Measurements from ENCODE around the gene CLPSL2. TPM values are rescaled to one million over a fixed set of nuclear protein-coding genes. Genes with fewer than 3 reads are reported as not detected.

Gene CLPSL2
- total RNA-seq, 5 donors from 2014 or later (not counting 1 experiment from before 2014, with no cell fraction given) = not detected

DNA sequence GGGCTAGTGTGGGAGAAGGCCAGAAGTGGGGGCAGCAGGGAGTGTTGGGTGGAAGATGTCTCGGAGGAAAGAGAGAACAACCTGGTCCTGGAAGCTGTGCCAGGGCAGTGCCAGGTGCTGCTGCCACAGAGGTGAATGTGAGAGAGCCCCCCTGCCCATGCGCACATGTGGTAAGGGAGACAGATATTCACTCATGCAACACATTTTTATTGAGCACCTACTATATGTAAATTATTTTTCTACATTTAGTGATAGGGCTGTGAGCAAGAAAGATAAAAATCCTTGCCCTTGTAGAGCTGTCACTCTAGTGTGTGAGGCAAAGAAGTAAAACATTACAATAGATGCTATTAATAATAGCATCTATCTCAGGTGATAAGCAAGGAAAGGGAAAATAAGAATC, 4.9 kb downstream of the CLPSL2 start:
- no peak overlapping the region for H3K4me3 ChIP-seq (ENCODE audit: control insufficient read depth in 1 of 2, extremely low read depth in 1 of 2, low read length in 1 of 2)
- POLR2A ChIA-PET = no interaction called here
- Mint-ChIP-seq H3K4me3 (no peak overlapping the region), H3K27me3 (peaks cover 29 to 35% of the 10 kb centered on the region in 2 donors), H3K4me1 (peaks cover 5 to 9% (median 5%) of the 10 kb centered on the region in 3 donors), H3K9me3 (no peaks in the 10 kb centered on the region), H3K36me3 (no peaks in the 10 kb centered on the region), H3K27ac (no peak overlapping the region)
- no peaks in the 10 kb centered on the region for H3K9me3 ChIP-seq
- CTCF ChIA-PET = no interaction called here
- ATAC-seq (replicated peaks in 1 of 4) (no peak), DNase-seq (no peak)
- no peaks in the 10 kb centered on the region for H3K36me3 ChIP-seq (ENCODE audit: control insufficient read depth in 2 of 2, extremely low read depth in 1 of 2, insufficient read depth in 1 of 2, low read length in 1 of 2)
- WGBS (ENCODE audit: insufficient coverage) = no CpG with 5 or more reads among the region's 2 CpGs
- H3K4me1 ChIP-seq (ENCODE audit: control insufficient read depth in 1 of 2, extremely low read depth in 1 of 2, insufficient read depth in 2 of 2, low read length in 2 of 2) = peaks cover 0 to 6% of the 10 kb centered on the region in 2 experiments
- no peak overlapping the region for H3K27ac ChIP-seq (ENCODE audit: low read length)
- H3K27me3 ChIP-seq (replicated peaks in 1 of 2; ENCODE audit: control insufficient read depth in 2 of 2, extremely low read depth in 1 of 2, insufficient read depth in 2 of 2, low read length in 1 of 2) = peaks cover 0 to 39% of the 10 kb centered on the region in 2 experiments

DNA sequence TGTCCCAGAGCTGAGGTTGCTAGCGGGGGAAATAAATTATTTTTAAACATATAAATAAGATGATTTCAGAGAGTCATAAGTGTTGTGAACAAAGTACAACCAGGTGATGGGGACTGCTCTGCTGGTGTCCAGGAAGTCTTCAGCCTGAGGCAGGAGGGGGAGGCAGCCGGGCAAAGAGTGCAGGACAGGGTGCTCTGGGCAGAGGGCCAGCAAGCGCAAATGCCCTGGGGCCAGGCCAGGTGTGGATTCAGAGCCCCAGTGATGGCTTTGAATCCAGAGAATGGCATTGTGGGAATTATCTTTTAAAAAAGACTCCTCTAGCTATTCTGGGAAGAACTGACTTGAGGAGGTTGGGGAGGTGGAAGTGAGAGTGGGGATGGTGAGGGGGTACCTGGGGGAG, 6.0 kb downstream of the CLPSL2 start:
- no peaks in the 10 kb centered on the region for H3K36me3 Mint-ChIP-seq
- WGBS (ENCODE audit: insufficient coverage) = 83% methylated on average over 1 of the region's 3 CpGs
- H3K27ac Mint-ChIP-seq = no peak overlapping the region
- H3K27me3 Mint-ChIP-seq = peaks cover 29 to 40% of the 10 kb centered on the region in 2 donors
- POLR2A ChIA-PET = no interaction called here
- peaks cover 2 to 4% (median 4%) of the 10 kb centered on the region in 3 donors for H3K4me1 Mint-ChIP-seq
- no peaks in the 10 kb centered on the region for H3K9me3 ChIP-seq
- no peak overlapping the region for H3K4me3 Mint-ChIP-seq
- no peaks in the 10 kb centered on the region for H3K9me3 Mint-ChIP-seq
- H3K27me3 ChIP-seq (replicated peaks in 1 of 2; ENCODE audit: control insufficient read depth in 2 of 2, extremely low read depth in 1 of 2, insufficient read depth in 2 of 2, low read length in 1 of 2) = peaks cover 0 to 41% of the 10 kb centered on the region in 2 experiments
- no peak overlapping the region for H3K27ac ChIP-seq (ENCODE audit: low read length)
- no peaks in the 10 kb centered on the region for H3K36me3 ChIP-seq (ENCODE audit: control insufficient read depth in 2 of 2, extremely low read depth in 1 of 2, insufficient read depth in 1 of 2, low read length in 1 of 2)
- DNase-seq (no peak), ATAC-seq (replicated peaks in 1 of 4) (no peak)
- CTCF ChIA-PET = no interaction called here
- H3K4me1 ChIP-seq (ENCODE audit: control insufficient read depth in 1 of 2, extremely low read depth in 1 of 2, insufficient read depth in 2 of 2, low read length in 2 of 2) = no peaks in the 10 kb centered on the region
- no peak overlapping the region for H3K4me3 ChIP-seq (ENCODE audit: control insufficient read depth in 1 of 2, extremely low read depth in 1 of 2, low read length in 1 of 2)

DNA sequence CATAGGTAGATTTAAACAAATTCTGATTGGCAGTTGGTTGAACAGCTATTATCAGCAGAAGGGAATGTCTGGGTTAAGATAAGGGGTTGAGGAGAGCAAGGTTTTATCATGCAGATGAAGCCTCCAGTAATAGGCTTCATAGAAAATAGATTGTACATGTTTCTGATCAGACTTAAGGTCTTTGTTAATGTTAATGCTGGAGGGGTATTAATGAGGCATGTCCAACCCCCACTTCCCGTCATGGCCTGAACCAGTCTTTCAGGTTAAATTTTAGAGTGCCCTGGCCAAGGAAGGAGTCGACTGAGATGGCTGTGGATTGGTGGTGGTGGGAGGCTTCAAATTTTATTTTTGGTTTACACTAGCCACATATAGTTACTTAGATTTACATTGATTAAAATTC, 7.8 kb downstream of the CLPSL2 start:
- DNase-seq (no peak), ATAC-seq (replicated peaks in 1 of 4) (no peak)
- Mint-ChIP-seq H3K9me3 (no peaks in the 10 kb centered on the region), H3K4me3 (no peak overlapping the region), H3K4me1 (no peaks in the 10 kb centered on the region), H3K27ac (no peak overlapping the region), H3K27me3 (peaks cover 31 to 50% of the 10 kb centered on the region in 2 donors), H3K36me3 (no peaks in the 10 kb centered on the region)
- H3K36me3 ChIP-seq (ENCODE audit: control insufficient read depth in 2 of 2, extremely low read depth in 1 of 2, insufficient read depth in 1 of 2, low read length in 1 of 2) = no peaks in the 10 kb centered on the region
- no peak overlapping the region for H3K4me3 ChIP-seq (ENCODE audit: control insufficient read depth in 1 of 2, extremely low read depth in 1 of 2, low read length in 1 of 2)
- CTCF ChIA-PET = no interaction called here
- POLR2A ChIA-PET = no interaction called here
- H3K27me3 ChIP-seq (replicated peaks in 1 of 2; ENCODE audit: control insufficient read depth in 2 of 2, extremely low read depth in 1 of 2, insufficient read depth in 2 of 2, low read length in 1 of 2) = peaks cover 0 to 33% of the 10 kb centered on the region in 2 experiments
- WGBS (ENCODE audit: insufficient coverage) = no CpG with 5 or more reads among the region's 2 CpGs
- H3K9me3 ChIP-seq = no peaks in the 10 kb centered on the region
- H3K27ac ChIP-seq (ENCODE audit: low read length) = no peak overlapping the region
- H3K4me1 ChIP-seq (ENCODE audit: control insufficient read depth in 1 of 2, extremely low read depth in 1 of 2, insufficient read depth in 2 of 2, low read length in 2 of 2) = no peaks in the 10 kb centered on the region

DNA sequence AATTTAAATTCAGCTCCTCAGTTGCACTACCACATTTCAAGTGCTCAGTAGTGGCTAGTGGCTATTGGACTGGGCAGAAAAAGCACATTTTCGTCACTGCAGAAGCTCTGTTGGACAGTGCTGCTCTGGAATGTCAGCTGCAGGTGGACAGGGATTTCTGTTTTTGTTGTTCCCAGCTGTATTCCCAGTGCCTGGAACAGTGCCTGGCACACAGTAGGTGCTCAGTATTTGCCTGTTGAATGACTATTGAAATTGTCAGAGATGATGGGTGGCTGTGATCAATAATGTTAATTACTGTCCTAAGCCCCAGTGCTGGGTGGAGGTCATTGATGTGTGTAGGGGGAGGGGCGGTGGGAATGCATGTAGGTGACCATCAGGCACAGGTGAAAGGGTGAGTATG, 9.9 kb downstream of the CLPSL2 start:
- Histone ChIP-seq H3K4me1 (ENCODE audit: control insufficient read depth in 1 of 2, extremely low read depth in 1 of 2, insufficient read depth in 2 of 2, low read length in 2 of 2) (no peaks in the 10 kb centered on the region), H3K9me3 (no peaks in the 10 kb centered on the region), H3K27ac (ENCODE audit: low read length) (no peak overlapping the region), H3K36me3 (ENCODE audit: control insufficient read depth in 2 of 2, extremely low read depth in 1 of 2, insufficient read depth in 1 of 2, low read length in 1 of 2) (no peaks in the 10 kb centered on the region), H3K27me3 (replicated peaks in 1 of 2; ENCODE audit: control insufficient read depth in 2 of 2, extremely low read depth in 1 of 2, insufficient read depth in 2 of 2, low read length in 1 of 2) (peaks cover 0 to 33% of the 10 kb centered on the region in 2 experiments), H3K4me3 (ENCODE audit: control insufficient read depth in 1 of 2, extremely low read depth in 1 of 2, low read length in 1 of 2) (no peak overlapping the region)
- CTCF ChIA-PET = interaction anchor here in 1 of 2 donors (0.7 kb wide), 1 partner anchor 980 kb away, joined by 5 read pairs; no protein-coding TSS in a partner anchor
- H3K4me3 Mint-ChIP-seq = no peak overlapping the region
- no peaks in the 10 kb centered on the region for H3K36me3 Mint-ChIP-seq
- DNase-seq (no peak), ATAC-seq (replicated peaks in 1 of 4) (no peak)
- H3K27ac Mint-ChIP-seq = no peak overlapping the region
- H3K9me3 Mint-ChIP-seq = no peaks in the 10 kb centered on the region
- H3K4me1 Mint-ChIP-seq = no peaks in the 10 kb centered on the region
- POLR2A ChIA-PET = no interaction called here
- peaks cover 32 to 65% of the 10 kb centered on the region in 2 donors for H3K27me3 Mint-ChIP-seq
- 57% methylated on average over 1 of the region's 2 CpGs for WGBS (ENCODE audit: insufficient coverage)

DNA sequence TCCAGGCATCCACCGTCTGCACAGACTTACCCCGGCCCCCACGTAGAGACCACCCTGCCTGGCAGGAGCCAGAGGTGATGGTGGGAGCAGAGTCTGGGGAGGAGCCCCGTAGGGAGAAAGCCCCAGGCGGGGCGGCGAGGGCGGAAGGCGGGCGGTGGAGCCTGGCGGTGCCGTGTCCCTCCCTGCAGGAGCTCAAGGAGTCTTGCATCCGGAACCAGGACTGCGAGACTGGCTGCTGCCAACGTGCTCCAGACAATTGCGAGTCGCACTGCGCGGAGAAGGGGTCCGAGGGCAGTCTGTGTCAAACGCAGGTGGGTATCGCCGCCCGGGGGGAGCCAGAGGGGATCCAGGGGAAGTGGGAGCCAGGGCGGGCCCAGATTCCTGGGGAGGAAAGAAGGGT, 10.4 kb downstream of the CLPSL2 start:
- Mint-ChIP-seq H3K4me3 (no peak overlapping the region), H3K4me1 (no peaks in the 10 kb centered on the region), H3K27ac (no peak overlapping the region), H3K9me3 (no peaks in the 10 kb centered on the region), H3K36me3 (no peaks in the 10 kb centered on the region), H3K27me3 (peaks cover 28 to 63% of the 10 kb centered on the region in 2 donors)
- H3K36me3 ChIP-seq (ENCODE audit: control insufficient read depth in 2 of 2, extremely low read depth in 1 of 2, insufficient read depth in 1 of 2, low read length in 1 of 2) = no peaks in the 10 kb centered on the region
- ATAC-seq (replicated peaks in 1 of 4) (no peak), DNase-seq (no peak)
- H3K9me3 ChIP-seq = no peaks in the 10 kb centered on the region
- no peak overlapping the region for H3K27ac ChIP-seq (ENCODE audit: low read length)
- 46% methylated on average over 25 of the region's 25 CpGs for WGBS (ENCODE audit: insufficient coverage)
- peaks cover 0 to 33% of the 10 kb centered on the region in 2 experiments for H3K27me3 ChIP-seq (replicated peaks in 1 of 2; ENCODE audit: control insufficient read depth in 2 of 2, extremely low read depth in 1 of 2, insufficient read depth in 2 of 2, low read length in 1 of 2)
- POLR2A ChIA-PET = no interaction called here
- H3K4me3 ChIP-seq (ENCODE audit: control insufficient read depth in 1 of 2, extremely low read depth in 1 of 2, low read length in 1 of 2) = no peak overlapping the region
- no peaks in the 10 kb centered on the region for H3K4me1 ChIP-seq (ENCODE audit: control insufficient read depth in 1 of 2, extremely low read depth in 1 of 2, insufficient read depth in 2 of 2, low read length in 2 of 2)
- CTCF ChIA-PET = no interaction called here

DNA sequence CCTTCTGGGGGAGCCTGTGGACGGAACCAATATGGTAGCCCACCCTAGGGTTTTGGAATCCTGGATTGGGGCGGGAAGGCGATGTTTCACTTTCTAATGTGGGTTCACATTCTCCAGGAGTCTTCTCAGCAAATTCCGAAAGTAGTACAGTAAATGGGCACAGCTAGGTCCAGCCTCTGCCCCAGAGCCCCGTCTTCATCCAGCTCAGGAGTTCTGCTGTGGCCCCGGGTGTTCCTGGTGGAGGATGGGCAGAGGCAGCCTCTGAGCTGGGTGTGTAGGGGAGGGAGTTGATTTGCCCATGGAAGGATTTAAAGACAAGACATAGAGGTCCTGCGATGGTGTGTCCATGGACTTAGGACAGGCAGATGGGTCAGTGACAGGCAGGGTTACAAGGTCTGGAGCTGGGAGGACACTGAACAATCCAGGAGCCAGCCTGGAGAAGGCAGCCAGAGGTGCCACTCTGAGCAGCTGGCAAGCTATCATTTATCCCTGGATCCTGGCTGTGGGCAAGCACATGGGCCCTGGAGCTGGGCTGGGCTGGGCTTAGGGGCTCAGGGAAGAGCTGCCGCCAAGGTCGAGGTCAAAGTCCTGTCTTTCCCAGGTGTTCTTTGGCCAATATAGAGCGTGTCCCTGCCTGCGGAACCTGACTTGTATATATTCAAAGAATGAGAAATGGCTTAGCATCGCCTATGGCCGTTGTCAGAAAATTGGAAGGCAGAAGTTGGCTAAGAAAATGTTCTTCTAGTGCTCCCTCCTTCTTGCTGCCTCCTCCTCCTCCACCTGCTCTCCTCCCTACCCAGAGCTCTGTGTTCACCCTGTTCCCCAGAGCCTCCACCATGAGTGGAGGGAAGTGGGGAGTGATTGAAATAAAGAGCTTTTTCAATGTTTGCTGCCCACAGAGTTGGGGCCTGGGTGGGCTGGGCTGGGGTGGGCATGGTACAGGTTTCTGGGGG, 11.1 kb downstream of the CLPSL2 start:
- ChIA-PET POLR2A (no interaction called here), CTCF (interaction anchor here in 1 of 2 donors (0.6 kb wide), 1 partner anchor 158 kb away, joined by 3 read pairs; no protein-coding TSS in a partner anchor)
- Mint-ChIP-seq H3K4me3 (no peak overlapping the region), H3K4me1 (no peaks in the 10 kb centered on the region), H3K9me3 (no peaks in the 10 kb centered on the region), H3K27me3 (peaks cover 22 to 60% of the 10 kb centered on the region in 2 donors), H3K27ac (no peak overlapping the region), H3K36me3 (no peaks in the 10 kb centered on the region)
- no peak overlapping the region for H3K4me3 ChIP-seq (ENCODE audit: control insufficient read depth in 1 of 2, extremely low read depth in 1 of 2, low read length in 1 of 2)
- 82% methylated on average over 11 of the region's 13 CpGs for WGBS (ENCODE audit: insufficient coverage)
- H3K36me3 ChIP-seq (ENCODE audit: control insufficient read depth in 2 of 2, extremely low read depth in 1 of 2, insufficient read depth in 1 of 2, low read length in 1 of 2) = no peaks in the 10 kb centered on the region
- H3K4me1 ChIP-seq (ENCODE audit: control insufficient read depth in 1 of 2, extremely low read depth in 1 of 2, insufficient read depth in 2 of 2, low read length in 2 of 2) = no peaks in the 10 kb centered on the region
- H3K27ac ChIP-seq (ENCODE audit: low read length) = no peak overlapping the region
- H3K9me3 ChIP-seq = no peaks in the 10 kb centered on the region
- no peak for DNase-seq
- peaks cover 0 to 33% of the 10 kb centered on the region in 2 experiments for H3K27me3 ChIP-seq (replicated peaks in 1 of 2; ENCODE audit: control insufficient read depth in 2 of 2, extremely low read depth in 1 of 2, insufficient read depth in 2 of 2, low read length in 1 of 2)
- no peak for ATAC-seq (replicated peaks in 1 of 4)

Measured in T-cell (primary cell).